Hematopoietic multipotent progenitor cell treated with erythropoietin and hydrocortisone succinate and interleukin-3 and kit ligand, for 4 days (in vitro differentiated cells): Measurements from ENCODE around the gene ELF1.
"Not testable (repeated sequence)": the region's sequence is repeated elsewhere in the genome, so short reads cannot be mapped to it uniquely, and the experiment has no call there.

ENCODE experiments used
- DNase-seq: peaks from one replicate; pipeline ENCODE4 v3.0.0-alpha.2; 2015

Gene ELF1

DNA sequence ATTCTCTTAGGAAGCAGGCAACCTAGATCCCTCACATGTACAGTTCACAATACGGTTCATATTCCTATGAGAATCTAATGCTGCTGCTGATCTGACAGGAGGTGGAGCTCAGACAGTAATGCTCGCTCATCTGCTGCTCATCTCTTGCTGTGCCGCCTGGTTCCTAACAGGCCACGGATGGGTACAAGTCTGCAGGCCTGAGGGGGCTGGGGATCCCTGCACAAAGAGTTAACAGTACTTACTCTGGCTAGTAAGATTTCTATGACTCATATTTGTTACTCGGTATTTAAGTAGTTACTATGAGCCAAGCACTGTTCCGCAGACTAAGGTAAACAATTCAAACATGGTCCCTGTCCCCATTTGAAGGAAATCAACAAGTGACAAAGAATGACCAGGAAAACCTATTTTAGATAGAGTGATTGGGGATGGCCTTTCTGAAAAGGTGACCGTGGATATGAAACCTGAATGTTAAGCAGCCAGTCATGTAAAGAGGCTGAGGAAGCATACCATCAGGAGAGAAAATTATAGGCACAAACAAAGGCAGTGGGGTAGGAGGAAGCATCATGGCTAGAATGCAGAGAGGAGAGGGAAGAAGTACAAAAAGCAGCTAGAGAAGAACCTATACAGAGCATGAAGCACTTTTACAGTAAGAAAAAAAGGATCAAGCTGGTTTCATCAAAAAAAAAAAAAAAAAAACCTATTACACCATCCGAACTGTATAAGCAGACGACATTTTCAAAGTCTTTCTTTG lies 21.6 kb upstream of the ELF1 start:
- DNase-seq = no peak

DNA sequence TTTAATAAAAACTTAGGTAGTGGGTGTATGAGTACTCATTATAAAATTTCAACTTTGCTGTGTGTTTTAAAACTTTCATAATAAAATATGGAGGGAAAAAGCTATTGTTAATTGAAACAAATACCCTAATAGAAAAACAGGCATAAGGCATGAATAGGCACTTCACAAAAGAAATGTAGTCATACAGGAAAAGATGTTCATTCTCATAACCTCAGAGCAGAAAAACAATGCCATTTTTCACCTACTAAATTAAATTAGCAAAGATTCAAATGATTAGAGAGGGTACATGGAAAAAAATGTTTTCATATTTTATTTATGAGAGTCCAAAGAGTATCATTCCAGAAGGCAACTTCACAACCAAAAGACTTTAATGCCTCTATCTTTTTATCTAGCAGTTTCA lies 20.6 kb upstream of the ELF1 start:
- no peak for DNase-seq

DNA sequence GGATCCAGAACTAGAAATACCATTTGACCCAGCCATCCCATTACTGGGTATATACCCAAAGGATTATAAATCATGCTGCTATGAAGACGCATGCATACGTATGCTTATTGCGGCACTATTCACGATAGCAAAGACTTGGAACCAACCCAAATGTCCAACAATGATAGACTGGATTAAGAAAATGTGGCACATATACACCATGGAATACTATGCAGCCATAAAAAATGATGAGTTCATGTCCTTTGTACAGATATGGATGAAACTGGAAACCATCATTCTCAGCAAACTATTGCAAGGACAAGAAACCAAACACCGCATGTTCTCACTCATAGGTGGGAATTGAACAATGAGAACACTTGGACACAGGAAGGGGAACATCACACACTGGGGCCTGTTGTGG lies 17.4 kb upstream of the ELF1 start:
- DNase-seq = not testable (repeated sequence)

DNA sequence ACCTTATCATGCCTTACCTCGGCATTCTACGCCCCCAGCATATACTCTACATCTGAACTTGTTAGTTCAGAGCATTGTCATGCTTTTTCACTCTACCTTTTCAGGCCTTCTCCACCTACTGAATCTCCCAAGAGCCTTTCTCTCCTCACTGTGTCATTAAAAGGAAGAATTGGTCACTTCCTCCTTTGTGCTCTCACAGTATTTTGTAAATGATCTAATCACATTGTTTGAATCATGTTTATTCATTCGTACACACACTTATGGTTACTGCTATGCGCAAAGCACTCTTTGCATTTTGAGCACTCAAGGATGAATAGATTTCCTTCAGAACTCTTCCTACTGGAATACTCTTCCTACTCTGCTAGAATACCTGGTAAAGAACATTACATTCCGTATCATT lies 15.8 kb upstream of the ELF1 start:
- peak; percentile 45 for DNase-seq

DNA sequence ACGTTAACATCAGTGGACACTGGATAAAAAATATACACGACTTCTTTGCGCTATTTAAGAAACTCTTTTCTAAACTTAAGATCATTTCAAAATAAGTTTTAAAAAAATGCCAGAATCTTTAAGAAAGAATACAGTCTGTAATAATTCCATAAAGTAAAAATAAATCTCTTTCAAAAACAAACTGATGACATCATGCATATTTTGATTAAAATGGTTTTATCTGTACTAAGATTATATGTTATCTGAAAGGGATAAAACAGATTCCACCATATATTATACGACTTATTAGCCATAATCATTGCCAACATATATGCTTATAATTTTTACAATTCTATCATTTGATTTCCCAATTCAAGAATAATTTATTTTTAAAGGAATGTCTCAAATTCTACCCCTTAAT lies 15.3 kb upstream of the ELF1 start:
- no peak for DNase-seq

DNA sequence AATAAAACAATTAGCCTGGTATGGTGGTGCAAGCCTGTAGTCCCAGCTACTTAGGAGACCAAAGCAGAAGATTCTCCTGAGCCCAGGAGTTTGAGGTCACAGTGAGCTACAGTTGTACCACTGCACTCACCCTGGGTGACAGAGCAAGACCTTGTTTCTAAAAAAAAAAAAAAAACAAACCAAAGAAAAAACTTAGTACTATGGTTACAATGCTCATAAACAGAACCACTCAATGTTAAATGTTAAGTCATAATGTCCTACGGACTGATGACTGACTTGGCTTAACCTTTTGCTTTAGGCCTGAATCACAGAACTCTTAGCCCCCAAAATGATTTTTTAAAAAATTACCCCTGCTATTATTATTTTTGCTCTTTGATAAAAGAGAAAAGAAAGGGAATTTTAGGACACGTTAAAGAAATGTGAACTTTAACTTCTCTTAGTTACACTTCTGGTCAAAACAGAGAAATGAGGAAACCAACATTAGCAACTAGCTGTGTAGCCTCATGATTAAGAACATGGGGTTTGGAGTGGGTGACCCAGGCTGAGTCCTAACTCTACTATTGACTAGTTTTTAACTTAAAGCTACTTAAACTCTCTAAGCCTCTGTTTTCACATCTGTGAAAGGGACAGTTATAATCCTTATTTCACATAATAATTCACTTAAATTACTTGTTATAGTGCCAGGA lies 13.7 kb upstream of the ELF1 start:
- DNase-seq = no peak

DNA sequence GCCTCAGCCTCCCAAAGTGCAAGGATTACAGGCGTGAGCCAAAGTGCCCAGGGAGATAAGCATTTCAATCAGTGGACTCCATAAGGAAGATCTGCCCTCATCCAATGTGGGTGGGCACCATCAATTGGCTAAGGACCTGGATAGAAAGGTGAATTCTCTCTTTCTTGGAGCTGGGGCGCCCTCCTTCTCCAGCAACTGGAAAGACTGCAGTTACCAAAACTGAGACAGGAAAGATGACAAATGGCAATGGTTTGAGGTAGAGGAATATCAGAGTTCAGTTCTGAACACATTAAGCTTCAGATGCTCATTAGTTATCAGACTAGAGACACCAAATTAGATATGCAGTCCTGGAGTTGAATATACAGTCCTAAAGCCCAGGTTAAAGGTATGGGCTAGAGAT lies 10.5 kb upstream of the ELF1 start:
- DNase-seq = peak; percentile 52

DNA sequence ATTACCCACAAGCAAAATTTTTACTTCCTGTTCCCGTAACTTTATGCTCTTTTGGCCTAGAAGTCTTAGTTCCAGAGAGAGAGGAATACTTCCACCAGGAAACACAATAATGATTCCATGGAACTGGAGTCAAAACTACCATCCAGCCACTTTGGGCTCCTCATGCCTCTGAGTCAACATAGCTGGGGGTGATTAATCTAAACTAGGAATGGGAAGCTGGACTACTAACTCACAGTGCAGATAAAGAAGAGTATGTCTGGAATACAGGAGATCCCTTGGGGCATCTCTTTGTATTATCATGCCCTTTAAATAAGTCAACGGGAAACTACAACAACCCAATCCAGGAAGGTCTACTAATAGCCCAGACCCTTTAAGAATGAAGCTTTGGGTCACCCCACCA lies 8.9 kb upstream of the ELF1 start:
- DNase-seq = no peak

DNA sequence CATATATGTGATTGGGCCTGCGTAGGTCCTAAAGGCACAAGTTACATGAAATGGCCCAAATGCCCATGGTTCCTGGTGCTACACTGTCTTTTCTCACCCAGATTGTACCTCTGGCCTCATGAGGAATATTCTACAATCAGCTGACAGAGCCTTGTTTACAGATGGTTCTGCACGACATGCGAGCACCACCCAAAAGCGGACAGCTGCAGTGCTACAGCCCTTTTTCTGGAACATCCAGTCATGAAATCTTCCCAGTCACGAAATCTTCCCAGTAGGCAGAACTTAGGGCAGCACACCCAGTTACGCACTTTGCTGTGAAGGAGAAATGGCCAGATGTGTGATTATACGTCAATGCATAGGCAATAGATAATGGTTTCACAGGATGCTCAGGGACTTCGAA lies 7.7 kb upstream of the ELF1 start:
- no peak for DNase-seq

DNA sequence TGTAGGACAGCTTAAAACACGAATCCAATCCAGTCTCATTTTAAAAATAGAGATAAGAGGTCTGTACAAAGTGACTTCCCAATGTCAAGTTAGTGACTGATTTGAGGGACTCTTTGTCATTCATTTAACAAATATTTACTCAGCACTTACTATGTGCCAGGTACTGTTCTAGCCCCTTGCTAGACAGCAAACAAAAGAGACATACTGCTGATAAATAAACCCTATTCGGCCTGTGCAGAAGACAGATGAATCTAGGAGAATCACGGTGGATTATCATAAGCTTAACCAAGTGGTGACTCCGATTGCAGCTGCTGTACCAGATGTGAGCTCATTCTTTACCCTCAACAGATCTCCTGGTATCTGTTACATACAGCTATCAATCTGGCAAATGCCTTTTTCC lies 6.4 kb upstream of the ELF1 start:
- no peak for DNase-seq

DNA sequence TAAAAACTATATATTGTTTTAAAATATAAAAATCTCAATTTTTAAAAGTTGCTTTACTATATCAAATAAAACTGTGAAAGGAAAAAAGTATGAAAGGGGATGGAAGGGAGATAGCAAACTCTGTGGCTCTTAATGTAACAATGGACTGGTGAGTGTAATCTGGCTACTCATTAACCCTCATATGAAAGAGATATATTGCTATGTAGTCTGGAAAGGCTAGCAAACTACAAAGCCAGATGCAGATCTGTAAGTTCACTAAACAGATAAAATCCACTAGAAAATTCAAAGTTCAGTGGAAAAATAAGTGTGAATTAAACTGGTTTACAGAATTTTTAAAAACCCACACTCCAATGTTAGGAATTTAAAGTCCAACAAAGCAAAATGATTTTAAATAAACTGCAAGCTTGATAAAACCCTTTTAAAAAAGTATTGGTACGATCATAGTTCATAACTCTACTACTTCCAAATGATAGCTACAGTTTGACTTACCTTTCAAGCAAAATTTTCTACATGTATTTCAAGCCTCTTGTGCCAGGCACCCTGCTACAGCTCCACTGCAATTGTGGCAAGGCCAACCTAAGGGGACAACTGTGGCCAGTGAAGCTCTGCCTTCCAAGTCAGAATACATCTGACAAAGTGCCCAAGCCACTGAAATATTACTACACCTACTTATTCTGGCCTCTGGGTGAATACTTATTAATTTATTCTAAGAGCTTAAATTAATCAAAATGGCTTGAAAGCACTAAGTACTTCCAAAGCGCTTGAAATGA lies 647 bp upstream of the ELF1 start:
- DNase-seq = no peak

DNA sequence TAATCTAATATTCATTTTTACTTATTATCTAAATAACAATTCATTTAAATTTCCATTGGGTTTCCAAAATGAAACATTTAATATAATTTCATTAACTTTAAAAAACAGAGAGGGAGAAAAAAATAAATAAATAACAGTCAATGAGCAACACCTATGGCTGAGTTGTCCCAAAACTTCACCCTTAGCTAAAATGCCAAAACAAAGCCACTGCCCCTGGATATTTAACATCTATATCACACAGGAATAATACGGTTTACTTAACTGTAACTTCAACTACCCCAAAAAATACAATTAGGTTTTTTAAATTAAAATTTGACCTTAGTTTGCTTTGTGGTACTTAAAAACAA lies 541 bp downstream of the ELF1 start:
- DNase-seq = peak; percentile 59

DNA sequence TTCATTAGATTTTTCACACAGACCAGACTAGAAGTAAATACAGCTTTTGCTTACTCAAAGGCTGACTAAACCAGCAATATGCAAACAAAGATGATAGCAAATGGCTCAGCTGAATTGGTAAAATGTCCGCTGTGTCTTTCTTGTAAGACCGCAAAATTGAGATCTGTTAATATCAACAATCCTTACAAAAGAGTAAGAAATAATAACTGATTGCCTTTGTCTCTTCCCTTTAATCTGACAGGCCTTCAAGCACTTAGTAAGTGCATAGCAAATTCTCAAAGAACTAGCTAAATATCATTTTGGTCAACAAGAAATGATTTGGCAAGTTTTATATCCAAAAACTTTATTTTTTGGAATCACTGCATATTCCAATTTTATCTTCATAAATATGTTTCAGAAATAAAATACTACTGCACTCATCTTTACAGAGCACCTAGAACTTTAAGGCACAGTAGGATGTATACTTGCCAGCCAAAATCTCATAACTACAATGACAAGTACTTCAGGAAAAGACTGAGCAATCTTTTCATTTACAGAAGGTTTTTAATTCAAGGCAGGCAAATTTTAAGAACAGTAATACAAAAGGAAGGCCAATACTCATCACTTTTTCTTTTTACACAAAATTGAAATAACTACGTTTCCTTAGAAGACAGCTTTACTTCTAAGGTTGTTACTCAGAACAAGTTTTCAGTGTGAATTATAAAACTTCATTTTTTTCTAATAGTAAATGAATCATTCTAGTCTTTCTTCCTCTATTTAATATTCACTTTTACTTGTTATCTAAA lies 1.1 kb downstream of the ELF1 start:
- DNase-seq = peak; percentile 67

DNA sequence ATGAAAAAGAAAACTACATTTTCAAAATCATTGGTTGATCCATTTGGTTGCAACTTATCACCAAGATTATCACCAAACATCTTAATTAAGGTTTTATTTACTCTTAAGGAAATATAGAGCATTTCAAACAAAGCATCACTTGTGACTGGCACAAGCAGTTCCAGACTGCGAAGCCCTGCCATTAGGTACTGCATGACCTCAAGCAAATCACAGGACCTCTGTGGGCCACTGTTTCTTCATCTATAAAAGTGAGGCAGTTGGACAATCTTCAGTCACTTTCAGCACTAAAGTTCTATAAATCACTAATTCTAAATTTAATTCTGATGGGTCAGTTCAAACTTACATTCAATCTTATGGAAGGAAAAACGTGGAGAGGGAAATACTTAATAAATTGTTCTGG lies 2.0 kb downstream of the ELF1 start:
- DNase-seq = peak; percentile 77

DNA sequence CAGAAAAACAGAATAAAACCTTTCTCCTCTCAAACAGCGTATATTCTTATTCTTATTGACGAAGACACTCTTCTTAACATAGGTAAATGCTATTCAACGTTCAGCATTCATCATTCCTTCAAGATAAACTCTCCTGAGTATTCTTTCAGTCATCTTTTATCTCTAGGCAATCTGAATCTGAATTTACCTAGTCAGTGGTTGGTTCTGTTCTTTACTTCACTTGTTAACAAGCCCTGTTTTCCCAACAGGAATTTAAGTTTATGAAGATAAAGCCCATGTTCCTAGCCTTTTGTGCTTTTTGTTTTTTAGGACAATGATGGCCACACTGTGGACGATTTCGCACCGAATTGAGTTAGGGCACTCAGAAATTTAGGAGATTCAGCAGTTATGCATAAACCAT lies 3.2 kb downstream of the ELF1 start:
- no peak for DNase-seq

DNA sequence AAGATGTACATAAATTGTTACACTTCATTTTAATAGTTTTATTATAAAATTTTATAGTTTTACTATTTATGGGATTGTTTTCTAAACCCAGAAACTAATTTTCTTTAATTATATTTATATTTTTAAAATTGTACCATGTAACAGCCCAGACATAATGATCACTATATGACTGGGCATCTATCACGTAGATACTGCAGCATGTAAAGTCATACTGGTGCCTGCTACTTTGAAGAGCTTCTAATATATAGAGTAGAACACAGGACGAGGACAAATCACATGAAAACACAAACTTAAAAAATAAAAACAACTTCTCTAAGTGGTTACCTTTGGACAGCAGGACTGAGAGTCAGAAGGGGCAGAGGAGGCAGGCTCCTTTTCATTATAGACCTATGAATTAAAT lies 5.3 kb downstream of the ELF1 start:
- no peak for DNase-seq

DNA sequence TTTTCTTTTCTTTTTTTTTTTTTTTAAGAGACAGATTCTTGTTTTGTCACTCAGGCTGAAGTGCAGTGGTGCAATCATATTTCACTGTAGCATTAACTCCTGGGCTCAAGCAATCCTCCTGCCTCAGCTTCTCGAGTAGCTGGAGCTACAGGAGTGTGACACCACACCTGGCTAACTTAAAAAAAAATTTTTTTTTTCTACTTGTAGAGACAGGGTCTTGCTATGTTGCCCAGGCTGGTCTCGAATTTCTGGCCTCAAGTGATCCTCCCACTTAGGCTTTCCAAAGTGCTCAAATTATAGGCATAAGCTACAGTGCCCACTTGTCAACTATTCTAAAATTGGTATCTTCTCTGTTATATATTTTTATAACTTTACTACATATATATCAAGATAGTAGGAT lies 6.6 kb downstream of the ELF1 start:
- no peak for DNase-seq

DNA sequence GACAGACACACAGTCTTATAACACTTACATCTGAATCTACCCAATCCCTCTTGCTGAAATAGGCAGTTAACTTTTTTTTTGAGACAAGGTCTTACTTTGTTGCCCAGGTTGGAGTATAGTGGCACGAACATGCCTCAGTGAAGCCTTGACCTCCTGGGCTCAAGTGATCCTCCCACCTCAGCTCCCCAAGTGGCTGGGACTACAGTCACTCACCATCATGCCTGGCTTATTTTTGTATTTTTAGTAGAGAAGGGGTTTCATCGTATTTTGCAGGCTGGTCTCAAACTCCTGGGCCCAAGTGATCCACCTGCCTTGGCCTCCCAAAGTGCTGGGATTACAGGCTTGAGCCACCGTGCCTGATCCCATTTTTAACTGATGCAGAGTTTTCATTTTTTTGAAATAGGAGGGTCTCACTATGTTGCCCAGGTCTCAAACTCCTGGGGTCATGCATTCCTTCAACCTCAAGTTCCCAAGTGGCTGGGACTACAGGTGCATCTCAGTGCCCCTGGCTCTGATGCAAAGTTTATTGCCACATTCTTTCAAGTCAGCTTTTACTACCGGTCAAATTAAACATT lies 7.6 kb downstream of the ELF1 start:
- no peak for DNase-seq

DNA sequence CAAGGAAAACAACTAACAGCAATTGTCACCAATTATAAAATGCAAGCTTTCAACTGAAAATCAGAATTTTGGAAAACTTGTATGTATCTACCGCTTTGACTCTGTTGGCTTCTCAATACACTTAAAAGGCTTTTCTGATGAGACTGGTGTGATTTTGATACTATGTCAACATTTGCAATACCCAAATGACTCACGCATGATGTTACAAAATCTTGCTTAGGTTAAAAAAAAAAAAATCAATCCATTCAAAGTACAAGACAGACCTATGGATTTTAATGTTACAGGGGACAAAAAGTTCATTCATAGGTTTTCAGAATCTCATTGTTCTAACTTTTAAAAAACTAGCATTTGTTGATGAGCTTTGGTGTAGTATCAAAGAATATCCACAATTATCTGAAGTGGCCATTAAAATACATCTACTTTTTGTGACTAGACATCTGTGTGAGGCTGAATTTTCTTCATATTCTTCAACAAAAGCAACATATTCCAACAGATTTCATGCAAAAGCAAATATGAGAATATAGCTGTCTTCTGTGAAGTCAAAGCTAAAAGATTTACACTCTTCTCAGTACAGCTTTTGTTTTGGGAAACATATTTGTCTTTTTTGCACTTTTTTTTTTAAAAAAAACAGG lies 10.7 kb downstream of the ELF1 start:
- peak; percentile 66 for DNase-seq

DNA sequence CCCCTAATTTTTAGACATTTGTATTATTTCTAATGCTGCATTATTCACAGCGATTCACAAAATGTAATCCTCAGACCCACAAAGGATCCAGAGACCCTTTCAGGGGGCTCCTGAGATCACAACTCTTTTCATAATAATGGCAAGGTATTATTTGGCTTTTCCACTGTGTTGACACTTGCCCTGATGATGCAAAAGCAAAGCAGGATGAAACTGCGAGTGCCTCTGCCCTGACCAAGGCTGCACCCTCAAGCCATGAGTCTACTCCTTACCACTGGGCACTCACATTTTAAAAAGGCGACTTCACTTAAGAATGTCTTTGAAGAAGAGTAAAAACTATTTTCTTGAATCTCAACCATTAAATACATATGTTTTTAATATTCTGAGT lies 11.4 kb downstream of the ELF1 start:
- no peak for DNase-seq

DNA sequence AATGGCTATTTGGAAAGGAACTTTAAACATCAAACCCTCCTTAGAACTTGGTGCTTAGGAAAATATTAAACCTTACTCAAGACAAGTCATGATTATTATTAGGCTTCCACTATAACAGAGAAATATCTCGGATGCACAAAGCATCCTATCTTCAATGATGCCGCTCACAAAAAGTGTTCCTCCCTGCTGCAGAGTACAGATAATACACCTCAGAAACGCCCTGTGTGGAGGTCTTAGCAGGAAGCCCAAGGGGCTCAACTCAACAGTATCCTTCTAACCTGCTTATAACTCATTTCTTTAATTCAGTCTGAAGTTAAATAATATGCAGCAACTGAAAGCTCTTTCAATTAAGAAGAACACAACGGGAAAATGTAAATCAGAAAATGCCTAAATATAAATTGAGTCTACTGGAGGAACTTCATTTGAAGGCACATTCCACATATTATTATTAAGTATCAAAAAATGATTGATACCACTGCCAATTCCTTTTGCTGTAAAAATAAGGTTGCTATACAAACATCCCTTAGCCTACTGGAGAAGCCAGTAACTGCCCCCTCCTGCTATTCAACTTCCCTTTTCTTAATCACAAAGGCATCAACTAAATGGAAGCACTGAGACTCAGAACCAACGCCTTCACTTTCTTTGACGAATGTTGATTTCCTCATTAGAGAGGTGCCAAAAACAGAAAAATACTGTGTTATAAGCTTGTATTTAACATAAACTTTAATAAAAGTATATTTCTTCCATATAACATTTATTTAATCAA lies 12.0 kb downstream of the ELF1 start:
- peak; percentile 90 for DNase-seq

DNA sequence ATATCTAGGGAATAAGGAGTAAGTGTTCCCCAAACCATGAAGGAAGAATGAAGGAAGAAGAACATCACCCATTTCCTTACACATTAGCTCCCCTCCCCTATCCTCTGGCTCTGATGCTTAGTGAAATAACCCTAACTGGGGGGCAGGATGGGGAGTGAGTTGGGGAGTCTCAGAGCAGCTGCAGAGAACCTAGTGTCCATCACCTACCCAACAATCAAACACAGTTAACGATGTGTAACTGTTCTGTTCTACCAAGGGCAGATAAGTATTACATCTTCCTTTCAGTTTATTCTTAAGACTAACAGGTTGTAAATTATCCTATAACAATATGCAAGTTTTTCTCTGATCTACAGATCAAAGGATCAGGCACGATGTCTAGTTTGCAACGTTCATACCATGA lies 12.8 kb downstream of the ELF1 start:
- DNase-seq = no peak
